B cell (primary cell): ENCODE results near the gene TYROBP.

ENCODE experiments used
- EZH2 ChIP-seq: IDR thresholded peaks from 2 replicates; pipeline ENCODE4 v1.6.1; 2012; ENCODE audit warnings: borderline replicate concordance, low read depth, mild to moderate bottlenecking, moderate library complexity, low read length; ENCODE audit not compliant: insufficient read depth, poor library complexity, severe bottlenecking
- TF ChIP-seq, protein P1 (sequence below): fragments of 200-600 bp; IDR thresholded peaks from one replicate; pipeline ENCODE4 v1.8.0; 2022; ENCODE audit warnings: antibody characterized with exemption, mild to moderate bottlenecking

DNA sequence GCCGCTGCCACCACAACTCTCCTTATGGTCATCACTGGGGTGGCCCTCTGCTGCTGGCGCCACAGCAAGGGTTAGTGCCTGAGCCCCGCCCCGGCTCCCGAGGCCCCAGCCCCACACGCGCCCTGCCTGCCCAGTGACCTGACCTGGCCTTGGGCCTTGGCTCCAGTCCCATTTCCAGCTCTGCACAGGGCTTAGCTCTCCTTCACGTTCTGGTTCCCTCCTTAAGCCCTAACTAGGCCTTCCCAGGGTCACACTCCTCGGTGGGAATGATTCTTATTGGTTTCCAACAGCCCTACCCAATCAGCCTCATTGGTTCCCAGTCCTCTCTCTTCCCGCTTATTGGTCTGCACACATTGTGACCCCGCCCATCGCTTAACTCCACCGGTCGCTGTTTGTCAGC is 45.6 kb downstream of the TYROBP start:
- TF ChIP-seq, protein P1, sequence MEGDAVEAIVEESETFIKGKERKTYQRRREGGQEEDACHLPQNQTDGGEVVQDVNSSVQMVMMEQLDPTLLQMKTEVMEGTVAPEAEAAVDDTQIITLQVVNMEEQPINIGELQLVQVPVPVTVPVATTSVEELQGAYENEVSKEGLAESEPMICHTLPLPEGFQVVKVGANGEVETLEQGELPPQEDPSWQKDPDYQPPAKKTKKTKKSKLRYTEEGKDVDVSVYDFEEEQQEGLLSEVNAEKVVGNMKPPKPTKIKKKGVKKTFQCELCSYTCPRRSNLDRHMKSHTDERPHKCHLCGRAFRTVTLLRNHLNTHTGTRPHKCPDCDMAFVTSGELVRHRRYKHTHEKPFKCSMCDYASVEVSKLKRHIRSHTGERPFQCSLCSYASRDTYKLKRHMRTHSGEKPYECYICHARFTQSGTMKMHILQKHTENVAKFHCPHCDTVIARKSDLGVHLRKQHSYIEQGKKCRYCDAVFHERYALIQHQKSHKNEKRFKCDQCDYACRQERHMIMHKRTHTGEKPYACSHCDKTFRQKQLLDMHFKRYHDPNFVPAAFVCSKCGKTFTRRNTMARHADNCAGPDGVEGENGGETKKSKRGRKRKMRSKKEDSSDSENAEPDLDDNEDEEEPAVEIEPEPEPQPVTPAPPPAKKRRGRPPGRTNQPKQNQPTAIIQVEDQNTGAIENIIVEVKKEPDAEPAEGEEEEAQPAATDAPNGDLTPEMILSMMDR = no peak
- TF ChIP-seq EZH2 = no peak
